T-helper 2 cell treated with Interferon-gamma antibody and Interleukin-4, amounts not matched to agents 100 ng/mL and 5 ng/mL, for 36 hours (primary cell): ENCODE measurements around the gene ASIC1. TPM values are rescaled to one million over a fixed set of nuclear protein-coding genes. Genes with fewer than 3 reads are reported as not detected.

Experiments used
- intact Hi-C: fragments of 100-400 bp; cut with micrococcal nuclease; formaldehyde crosslinking; loops from one replicate; pipeline ENCODE4 v1.15.1; 2023
- total RNA-seq: library from RNA; stranded (reverse); gene quantifications from 2 replicates; pipeline ENCODE4 v1.2.3, GENCODE V29; 2022

Gene ASIC1
- total RNA-seq, 1 donor from 2014 or later = 8.5 TPM

DNA sequence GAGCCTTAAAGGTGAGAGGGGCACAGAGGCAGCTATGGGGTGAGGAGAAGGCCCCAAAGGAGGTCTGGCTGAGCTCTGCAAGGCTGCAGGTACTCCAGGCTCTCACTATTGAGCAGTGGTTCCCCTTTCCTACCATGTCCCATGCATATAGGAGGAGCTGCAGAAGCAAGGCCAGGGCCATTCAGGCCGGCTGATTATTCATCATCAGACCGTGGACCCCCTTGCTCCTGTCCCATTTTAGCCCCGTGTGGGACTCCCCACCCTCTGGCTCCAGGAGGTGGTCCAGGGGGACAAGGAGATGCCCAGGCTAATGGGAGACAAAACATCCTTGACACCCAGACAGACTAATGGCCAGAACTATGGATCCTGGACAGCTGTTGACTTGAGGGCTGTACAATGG lies 49.5 kb downstream of the ASIC1 start:
- intact Hi-C loops = no loop called here

DNA sequence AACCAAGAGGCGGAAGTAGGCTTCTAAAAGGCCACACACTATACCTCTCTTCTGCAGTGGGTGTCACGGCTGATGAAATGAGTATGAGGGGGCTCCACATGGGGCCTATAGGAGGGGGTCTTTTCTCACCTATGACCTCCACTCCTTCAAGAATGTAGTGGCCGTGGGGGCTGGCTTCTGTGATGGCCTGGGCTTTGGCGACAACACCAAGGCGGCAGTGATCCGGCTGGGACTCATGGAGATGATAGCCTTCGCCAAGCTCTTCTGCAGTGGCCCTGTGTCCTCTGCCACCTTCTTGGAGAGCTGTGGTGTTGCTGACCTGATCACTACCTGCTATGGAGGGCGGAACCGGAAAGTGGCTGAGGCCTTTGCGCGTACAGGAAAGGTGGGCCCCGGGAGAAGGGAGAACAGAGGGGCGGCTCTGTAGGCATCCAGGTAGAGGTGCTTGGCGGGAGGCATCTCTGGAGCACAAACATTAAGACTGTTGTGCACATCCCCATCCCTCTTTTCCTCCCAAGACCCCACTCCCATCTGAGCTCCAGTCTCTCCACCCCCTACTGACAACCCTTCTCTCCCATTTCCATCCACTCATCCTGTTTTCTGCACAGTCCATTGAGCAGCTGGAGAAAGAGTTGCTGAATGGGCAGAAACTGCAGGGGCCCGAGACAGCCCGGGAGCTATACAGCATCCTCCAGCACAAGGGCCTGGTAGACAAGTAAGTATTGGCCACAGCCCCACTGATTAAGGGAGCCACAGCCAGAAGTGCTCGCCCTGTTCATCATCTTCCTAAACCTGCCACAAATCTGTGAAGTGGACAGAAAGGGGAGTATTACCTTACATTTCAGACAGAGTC lies 50.2 kb downstream of the ASIC1 start:
- intact Hi-C loops = no loop called here

DNA sequence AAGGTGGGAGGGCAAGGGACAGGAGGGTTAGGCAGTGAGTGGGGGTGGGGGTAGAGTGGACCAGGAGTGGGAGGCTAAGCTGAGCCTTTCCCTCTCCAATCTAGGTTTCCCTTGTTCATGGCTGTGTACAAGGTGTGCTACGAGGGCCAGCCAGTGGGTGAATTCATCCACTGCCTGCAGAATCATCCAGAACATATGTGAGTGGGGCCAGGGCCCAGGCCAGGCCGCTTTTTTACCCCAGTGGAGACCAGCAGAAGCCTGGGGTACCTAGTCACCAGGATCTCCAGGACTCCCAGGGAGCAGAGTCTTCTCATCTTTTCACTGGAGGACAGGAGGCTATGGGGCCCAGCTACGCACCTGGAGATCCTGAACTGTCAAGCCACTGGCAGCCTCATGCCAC lies 51.9 kb downstream of the ASIC1 start:
- intact Hi-C loops = no loop called here

DNA sequence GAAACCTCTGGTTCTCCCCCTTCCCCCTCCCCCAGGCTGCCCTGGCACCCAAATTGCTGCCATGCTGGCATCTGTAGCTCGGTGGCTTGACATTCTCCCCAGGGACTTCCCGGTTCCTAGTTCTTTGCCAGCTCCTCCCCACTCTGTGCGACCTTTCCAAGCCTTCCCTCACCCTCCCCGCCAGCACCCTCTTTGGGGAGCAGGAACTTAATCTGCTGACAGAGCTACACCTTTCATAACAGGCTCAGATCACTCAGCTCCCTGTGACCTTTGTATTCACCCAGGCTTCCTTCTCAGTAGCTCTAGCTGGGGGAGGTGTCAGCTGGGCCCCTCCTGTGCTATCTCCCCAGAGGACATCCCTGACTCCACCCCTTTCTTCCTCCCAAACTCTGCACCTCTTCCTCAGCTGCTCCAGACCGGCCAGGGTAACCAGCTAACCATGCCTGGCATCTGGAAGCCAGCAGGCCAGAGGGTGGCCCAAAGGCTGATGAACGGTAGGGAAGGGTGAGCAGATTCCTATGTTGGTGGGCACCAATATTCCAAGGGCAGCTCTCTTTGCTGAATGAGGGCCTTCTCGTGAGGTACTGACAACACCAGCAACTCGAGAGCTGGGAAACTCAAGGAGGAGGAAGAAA lies 52.8 kb downstream of the ASIC1 start:
- intact Hi-C loops = loop anchor here (5.0 kb wide), 2 partner anchors 368 to 1127 kb away; partner anchors contain the start of genes DAZAP2 and TMBIM6

DNA sequence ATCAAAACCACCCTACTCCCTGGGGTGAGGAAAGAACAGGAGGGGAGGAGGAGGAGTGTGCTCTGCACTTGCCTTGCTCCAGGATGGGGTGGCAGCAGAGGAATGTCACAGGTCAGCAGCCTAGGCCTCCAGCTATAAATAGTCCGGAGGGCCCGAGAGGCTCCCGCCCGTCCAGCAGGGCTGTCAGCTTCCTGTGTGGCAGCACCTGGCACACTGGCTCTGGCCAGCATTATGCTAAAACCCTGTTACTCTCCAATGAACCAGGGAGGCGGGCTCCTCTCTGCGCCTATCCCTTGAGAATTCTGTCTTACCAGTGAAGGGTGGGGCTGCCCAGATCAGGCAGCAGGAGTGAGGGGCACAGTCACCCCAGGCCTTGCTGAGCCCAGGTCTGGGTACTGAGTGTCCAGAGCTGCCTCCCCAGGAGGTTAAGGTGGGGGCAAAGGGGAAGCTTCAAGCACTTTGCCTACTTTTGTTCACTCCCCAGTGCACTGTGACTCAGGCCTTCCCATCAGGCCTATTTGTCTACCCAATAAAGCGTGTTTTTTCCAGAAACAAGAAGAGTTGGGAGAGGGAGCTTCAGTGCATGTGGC lies 53.5 kb downstream of the ASIC1 start:
- intact Hi-C loops = loop anchor here (1.0 to 5.0 kb wide), 3 partner anchors 289 to 1126 kb away; partner anchors contain the start of genes DAZAP2, LARP4 and TMBIM6

DNA sequence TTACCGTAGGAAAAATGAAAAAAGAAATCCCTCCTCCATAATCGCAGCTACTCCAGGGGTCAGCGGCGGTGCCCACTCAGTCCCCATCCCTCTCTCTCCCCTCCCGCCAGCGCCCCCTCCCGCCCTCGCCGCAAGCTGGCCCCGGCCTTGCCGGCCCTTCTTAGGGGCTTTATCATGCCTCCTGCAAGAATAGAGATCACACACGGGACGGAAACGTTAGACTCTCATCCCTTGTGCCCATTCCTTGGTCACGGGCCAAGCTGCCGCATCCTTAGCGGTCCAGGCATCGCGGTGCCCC lies 53.9 kb downstream of the ASIC1 start:
- intact Hi-C loops = loop anchor here (1.0 to 5.0 kb wide), 3 partner anchors 289 to 1126 kb away; partner anchors contain the start of genes DAZAP2, LARP4 and TMBIM6

DNA sequence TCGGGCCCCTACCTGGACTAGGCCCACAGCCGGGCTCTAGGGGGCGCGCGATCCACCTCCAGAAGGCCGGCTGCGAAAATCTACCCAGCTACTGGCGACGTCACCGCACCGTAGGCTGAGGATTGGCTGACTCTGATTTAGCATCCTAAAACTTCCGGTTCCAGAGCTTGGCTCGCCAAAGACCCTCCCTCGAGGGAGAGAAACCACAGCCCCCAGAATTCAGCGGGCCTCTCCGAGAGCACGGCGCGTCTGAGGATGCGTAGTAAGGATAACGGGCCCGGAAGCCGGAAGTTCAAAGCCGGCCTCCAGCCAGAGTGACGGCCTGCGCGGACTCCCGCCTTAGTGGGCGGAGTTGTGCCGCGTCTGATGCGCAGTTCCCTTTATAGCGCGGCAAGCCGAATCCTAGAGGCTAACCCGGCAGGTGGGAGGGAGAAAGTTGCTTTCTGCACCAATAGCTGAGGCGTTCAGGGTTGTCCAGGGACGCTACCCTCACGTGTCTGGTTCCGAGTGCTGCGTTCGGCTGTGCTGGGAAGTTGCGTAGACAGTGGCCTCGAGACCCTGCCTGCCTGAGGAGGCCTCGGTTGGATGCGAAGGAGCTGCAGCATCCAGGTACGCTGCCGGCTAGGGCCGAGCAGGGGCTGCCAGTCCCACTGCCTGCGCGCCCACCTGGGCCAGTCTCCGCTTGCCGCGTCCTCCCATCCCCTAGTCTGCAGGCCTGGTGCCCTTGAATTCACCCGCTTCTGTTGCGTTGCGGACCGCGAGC lies 54.5 kb downstream of the ASIC1 start, which contains the start of gene COX14:
Gene COX14 (plus strand): TSS at position 544 of the 763 bp plus-strand sequence. CDS start 7,808 bp downstream, outside the sequence.
- intact Hi-C loops = loop anchor here (1.0 to 5.0 kb wide), 6 partner anchors 27 to 1125 kb away; partner anchors contain the start of genes CERS5, DAZAP2, LARP4 and RACGAP1

DNA sequence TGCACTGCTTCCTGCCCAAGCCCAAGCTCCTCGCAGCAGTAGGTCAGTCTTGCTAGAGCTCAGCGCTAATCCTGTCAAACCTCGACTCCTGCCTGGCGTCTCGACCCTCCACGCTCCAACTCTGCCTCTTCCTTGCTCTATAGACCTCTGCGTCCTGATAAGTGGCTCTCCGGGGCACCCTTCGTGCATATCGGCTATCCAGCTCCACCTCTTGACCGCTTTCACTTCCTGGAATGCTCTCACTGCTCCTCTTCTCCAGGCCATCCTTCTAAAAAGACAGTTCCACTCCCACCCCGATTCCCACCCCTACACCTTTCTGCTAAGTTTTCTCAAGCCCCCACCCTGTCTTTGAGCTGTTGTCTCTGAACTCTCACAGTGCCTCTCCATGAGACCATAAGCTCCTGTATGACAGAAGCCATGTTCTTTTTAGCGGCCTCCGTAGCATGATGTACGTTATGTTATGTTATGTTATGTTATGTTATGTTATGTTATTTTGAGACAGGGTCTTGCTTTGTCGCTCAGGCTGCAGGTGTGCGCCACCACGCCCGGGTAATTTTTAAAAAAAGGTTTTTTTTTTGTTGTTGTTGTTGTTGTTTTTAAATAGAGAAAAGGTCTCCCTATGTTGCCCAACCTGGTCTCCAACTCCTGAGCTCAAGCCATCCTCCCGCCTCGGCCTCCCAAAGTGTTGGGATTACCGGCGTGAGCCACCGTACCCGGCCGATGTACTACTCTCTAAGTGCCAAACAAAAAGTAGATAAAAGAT lies 55.2 kb downstream of the ASIC1 start:
- intact Hi-C loops = loop anchor here (1.0 to 5.0 kb wide), 5 partner anchors 27 to 1125 kb away; partner anchors contain the start of genes CERS5, DAZAP2, RACGAP1 and SMARCD1

DNA sequence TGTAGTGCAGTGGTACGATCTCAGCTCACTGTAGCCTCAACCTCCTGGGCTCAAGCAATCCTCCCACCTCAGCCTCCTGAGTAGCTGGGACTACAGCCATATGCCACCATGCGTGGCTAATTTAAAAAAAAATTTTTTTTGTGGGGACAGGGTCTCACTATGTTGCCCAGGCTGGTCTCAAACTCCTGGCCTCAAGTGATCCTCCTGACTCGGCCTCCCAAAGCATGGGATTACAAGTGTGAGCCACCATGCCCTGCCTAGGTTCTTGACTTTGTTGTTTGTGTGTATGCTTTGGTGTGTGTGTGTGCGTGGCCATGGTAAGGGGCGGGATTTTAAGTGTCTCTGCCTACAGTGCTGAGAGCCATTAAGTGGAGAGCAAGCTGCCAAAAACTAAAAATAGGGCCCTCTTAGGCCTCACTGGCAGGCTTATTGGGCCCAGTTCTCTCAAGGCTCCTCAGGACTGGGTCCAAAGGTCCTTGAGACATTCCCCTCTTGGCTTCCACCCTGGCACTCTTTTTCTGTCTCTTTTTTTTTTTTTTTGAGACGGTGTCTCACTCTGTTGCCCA lies 59.7 kb downstream of the ASIC1 start:
- intact Hi-C loops = no loop called here

DNA sequence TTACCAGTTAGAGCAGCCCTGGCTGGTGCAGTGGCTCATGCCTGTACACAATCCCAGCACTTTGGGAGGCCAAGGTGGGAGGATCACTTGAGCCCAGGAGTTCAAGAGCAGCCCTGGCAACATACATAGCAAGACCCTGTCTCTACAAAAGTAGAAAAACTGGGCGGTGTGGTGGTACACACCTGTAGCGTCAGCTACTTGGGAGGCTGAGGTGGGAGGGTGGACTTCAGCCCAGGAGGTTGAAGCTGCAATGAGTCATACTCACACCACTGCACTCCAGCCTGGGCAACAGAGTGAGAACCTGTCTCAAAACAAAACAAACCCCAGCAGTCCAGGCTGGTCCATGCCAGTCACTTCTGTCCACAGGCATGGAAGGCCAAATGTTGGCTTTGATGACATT lies 62.0 kb downstream of the ASIC1 start:
- intact Hi-C loops = no loop called here

DNA sequence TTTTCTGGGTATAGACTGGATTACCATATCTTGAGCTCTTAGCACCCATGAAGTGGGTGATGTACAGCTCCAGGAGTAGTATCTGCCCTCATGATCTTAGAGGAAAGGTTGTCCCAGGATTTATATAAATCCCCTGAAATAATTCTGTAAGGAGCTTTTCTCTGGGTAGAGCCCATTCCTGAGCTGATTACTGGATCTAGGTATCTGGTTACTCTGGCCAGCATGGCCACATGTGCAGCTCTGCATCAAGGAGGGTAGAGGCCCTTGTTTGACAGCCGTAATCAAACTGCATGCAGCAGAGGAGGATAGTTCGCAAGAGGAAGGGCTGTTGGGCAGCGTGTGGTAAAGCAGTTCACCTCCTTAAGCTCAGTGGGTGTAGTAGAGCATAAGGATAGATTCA lies 63.1 kb downstream of the ASIC1 start:
- intact Hi-C loops = no loop called here

DNA sequence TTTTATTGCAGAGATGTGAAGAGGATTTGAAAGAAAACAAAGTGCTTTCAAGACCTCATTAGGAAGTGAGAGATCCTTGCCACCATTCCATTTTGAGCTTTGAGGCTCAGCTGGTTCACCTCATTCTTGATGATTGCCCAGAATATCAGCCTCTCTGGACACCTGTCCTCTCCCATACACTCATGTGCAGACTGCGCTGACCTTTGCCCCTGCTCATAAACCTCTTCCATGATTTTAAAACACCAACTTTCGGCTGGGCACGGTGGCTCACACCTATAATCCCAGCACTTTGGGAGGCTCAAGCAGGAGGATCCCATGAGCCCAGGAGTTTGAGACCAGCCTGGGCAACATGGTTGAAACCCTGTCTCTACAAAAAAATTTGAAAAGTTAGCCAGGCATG lies 63.6 kb downstream of the ASIC1 start:
- intact Hi-C loops = no loop called here

DNA sequence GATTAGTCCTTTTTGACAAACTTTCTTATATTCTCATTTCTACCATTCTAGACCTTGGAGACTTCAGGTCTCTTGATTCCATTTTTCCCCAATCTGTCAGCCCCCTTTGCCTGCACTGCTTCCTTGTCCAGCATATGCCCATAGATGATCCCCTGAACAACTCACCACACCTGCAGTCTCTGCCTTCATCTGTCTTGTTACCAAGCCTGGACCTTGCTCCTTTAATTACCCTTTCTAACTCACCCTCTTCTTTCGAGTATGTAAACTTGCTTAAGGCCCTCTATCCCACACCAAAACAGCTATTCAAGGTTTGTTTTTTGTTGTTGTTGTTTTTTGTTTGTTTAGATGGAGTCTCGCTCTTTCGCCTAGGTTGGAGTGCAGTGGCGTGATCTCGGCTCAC lies 64.2 kb downstream of the ASIC1 start:
- intact Hi-C loops = no loop called here

DNA sequence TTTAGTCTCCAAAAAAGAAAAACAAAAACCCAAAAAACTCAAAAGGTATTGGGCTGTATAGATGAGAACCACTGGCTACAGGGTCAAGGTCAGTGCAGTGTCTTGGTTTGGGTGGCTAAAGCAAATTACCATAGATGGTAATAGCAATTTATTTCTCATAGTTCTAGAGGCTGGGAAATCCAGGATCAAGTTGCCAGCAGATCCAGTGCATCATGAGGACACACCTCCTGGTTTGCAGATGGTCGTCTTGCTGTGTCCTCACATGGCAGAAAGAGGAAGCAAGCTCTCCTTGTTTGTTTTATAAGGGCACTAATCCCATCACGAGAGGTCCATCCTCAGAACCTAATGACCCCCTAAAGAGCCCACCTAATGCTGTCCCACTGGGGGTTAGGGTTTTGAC lies 65.8 kb downstream of the ASIC1 start:
- intact Hi-C loops = no loop called here

DNA sequence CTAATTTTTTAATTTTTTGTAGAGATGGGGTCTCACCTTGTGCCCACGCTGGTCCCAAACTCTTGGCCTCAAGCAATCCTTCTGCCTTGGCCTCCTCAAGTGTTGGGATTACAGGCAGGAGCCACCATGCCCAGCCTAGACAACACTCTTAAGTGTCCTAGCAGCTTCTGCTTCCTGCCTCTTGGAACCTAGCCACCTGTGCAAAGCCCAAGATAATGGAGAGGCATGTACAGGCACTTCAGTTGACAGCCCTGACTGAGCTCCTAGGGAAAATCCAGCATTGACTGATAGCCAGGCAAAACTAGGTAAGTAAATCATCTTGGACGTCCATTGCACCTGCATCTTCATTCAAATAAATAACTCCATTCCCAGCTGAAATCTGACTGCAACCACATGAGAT lies 70.2 kb downstream of the ASIC1 start:
- intact Hi-C loops = no loop called here

DNA sequence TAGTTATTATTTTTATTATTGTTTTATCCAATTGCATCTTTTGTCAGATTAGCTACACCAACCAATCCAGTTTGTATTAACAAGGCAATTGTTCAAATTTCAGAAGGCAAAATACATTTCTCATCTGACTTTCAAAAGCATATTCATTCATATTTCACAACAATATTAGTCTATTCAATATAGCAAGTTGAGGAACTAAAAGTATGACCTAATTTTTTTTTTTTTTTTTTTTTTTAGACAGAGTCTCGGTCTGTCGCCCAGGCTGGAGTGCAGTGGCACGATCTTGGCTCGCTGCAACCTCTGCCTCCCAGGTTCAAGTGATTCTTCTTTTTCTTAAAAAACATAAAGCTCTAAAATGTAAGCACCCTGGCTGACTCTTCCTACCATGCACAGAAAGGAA lies 71.9 kb downstream of the ASIC1 start:
- intact Hi-C loops = no loop called here

DNA sequence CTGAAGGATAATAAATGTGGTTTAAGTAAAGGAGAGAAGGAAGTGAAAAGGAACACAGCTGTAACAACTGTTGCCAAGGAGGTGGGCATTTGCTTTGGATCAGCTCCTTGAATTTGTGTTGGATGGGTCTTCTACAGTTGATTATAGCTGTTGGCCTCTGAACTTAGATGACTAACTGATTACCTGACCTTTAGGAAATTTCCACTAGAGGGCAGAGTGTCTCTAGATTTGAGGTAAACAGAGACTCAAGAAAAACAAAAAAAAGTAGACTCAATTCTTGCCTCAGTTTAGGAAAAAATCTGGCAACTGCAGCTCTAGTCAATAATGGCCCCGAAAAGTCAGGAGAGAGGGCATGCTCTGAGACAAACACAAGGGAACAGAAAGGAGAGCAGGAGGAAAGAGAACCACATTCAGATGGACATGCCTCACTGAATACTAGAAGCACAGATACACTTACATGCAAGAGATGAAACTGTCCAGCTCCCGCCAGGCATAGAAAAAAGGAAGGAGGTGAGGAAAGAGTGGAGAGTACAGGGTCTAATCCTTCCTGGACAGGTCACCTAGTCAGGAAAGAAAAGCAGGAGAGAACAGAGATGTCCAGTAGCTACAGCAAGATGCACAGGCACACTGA lies 75.2 kb downstream of the ASIC1 start:
- intact Hi-C loops = loop anchor here (1.0 to 5.0 kb wide), 2 partner anchors 43 to 180 kb away; no protein-coding TSS in a partner anchor
